GM18508 (cell line): Measurements from ENCODE around the gene LRRC4.

Experiments
- ATAC-seq: cut with Tn5 transposase; IDR thresholded peaks from one replicate; pipeline ENCODE4 v1.9.1; 2021; ENCODE audit warnings: moderate number of reproducible peaks; ENCODE audit not compliant: insufficient read depth, unreplicated experiment

Gene LRRC4

GRCh38 chr7:128010391-128011127 lies 20.7 kb downstream of the LRRC4 start:
- no peak for ATAC-seq

- ATAC-seq: no peak
These were observed 22.5 kb downstream of the LRRC4 start for GRCh38 chr7:128008744-128009143.

GRCh38 chr7:128008141-128008540 lies 23.1 kb downstream of the LRRC4 start:
- no peak for ATAC-seq

GRCh38 chr7:128007303-128007680 lies 23.9 kb downstream of the LRRC4 start:
- ATAC-seq: no peak

GRCh38 chr7:128006550-128007302 lies 24.5 kb downstream of the LRRC4 start:
- no peak for ATAC-seq

- no peak for ATAC-seq
These were observed 25.5 kb downstream of the LRRC4 start for GRCh38 chr7:128005759-128006159.

- no peak for ATAC-seq
These were observed 26.1 kb downstream of the LRRC4 start for GRCh38 chr7:128005117-128005516.

GRCh38 chr7:128004623-128005022 lies 26.6 kb downstream of the LRRC4 start:
- ATAC-seq: no peak

GRCh38 chr7:128003787-128004186 lies 27.4 kb downstream of the LRRC4 start:
- ATAC-seq: no peak

- no peak for ATAC-seq
These were observed 28.1 kb downstream of the LRRC4 start for GRCh38 chr7:128003167-128003566.

- ATAC-seq: no peak
These were observed 30.4 kb downstream of the LRRC4 start for GRCh38 chr7:128000854-128001265.

- ATAC-seq: no peak
These were observed 31.2 kb downstream of the LRRC4 start for GRCh38 chr7:128000048-128000447.

- no peak for ATAC-seq
These were observed 32.6 kb downstream of the LRRC4 start for GRCh38 chr7:127998671-127999070.

GRCh38 chr7:127997226-127997922 lies 33.9 kb downstream of the LRRC4 start:
- ATAC-seq: no peak

GRCh38 chr7:127996253-127997071 lies 34.8 kb downstream of the LRRC4 start:
- ATAC-seq: no peak

GRCh38 chr7:127995881-127996215 lies 35.4 kb downstream of the LRRC4 start:
- no peak for ATAC-seq

GRCh38 chr7:127995156-127995880 lies 35.9 kb downstream of the LRRC4 start:
- ATAC-seq: no peak

- ATAC-seq: no peak
These were observed 37.2 kb downstream of the LRRC4 start for GRCh38 chr7:127993987-127994386.

GRCh38 chr7:127993317-127993716 lies 37.9 kb downstream of the LRRC4 start:
- ATAC-seq: no peak

- no peak for ATAC-seq
These were observed 42.5 kb downstream of the LRRC4 start for GRCh38 chr7:127988751-127989150.
